ENCODE results near the gene FFAR3.

GRCh38 chr19:35336166-35336955, 21.9 kb upstream of the FFAR3 start:
- no peak for TF ChIP-seq POLR2A (IDR thresholded peaks at IDR 0.05; ENCODE audit: low read depth, low read length)
- TF ChIP-seq POLR2AphosphoS5 (IDR thresholded peaks at IDR 0.05; ENCODE audit: low read depth, low read length) = no peak
